Measurements from ENCODE around the gene NACC1. TPM values are rescaled to one million over a fixed set of nuclear protein-coding genes. Genes with fewer than 3 reads are reported as not detected.

NACC1 gene
- total RNA-seq, 1 donor from 2014 or later = 35.5 TPM

- peaks cover 0 to 12% of the 10 kb centered on the region in 2 donors for H3K36me3 ChIP-seq
- no peaks in the 10 kb centered on the region for H3K9me3 ChIP-seq
- DNase-seq (ENCODE audit: low spot score in 2 of 2) = no peak
- TF ChIP-seq, protein P1, sequence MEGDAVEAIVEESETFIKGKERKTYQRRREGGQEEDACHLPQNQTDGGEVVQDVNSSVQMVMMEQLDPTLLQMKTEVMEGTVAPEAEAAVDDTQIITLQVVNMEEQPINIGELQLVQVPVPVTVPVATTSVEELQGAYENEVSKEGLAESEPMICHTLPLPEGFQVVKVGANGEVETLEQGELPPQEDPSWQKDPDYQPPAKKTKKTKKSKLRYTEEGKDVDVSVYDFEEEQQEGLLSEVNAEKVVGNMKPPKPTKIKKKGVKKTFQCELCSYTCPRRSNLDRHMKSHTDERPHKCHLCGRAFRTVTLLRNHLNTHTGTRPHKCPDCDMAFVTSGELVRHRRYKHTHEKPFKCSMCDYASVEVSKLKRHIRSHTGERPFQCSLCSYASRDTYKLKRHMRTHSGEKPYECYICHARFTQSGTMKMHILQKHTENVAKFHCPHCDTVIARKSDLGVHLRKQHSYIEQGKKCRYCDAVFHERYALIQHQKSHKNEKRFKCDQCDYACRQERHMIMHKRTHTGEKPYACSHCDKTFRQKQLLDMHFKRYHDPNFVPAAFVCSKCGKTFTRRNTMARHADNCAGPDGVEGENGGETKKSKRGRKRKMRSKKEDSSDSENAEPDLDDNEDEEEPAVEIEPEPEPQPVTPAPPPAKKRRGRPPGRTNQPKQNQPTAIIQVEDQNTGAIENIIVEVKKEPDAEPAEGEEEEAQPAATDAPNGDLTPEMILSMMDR (IDR thresholded peaks at IDR 0.05) = no peak
- H3K4me1 ChIP-seq = peaks cover 5 to 15% of the 10 kb centered on the region in 2 donors
- intact Hi-C loops (cut with DNase I) = loop anchor here (2.0 to 10.0 kb wide), 6 partner anchors 362 to 920 kb away; partner anchors contain the start of genes HOOK2, JUNB, MISP3 and RFX1
- H3K4me3 ChIP-seq = peak overlapping the region; percentile 92 to 99
- H3K27me3 ChIP-seq = no peaks in the 10 kb centered on the region
- peak overlapping the region; percentile 99 for H3K27ac ChIP-seq
Observed at GRCh38 chr19:13152356-13152973, 34.4 kb downstream of the NACC1 start.

GRCh38 chr19:13152974-13153568 lies 35.0 kb downstream of the NACC1 start:
- H3K9me3 ChIP-seq = no peaks in the 10 kb centered on the region
- peaks cover 5 to 15% of the 10 kb centered on the region in 2 donors for H3K4me1 ChIP-seq
- DNase-seq (ENCODE audit: low spot score in 2 of 2) = peak; percentile 86 to 98
- H3K27me3 ChIP-seq = no peaks in the 10 kb centered on the region
- TF ChIP-seq, protein P1 (IDR thresholded peaks at IDR 0.05) = peak in 2 of 3 experiments; percentile 12 to 36
- peaks cover 0 to 12% of the 10 kb centered on the region in 2 donors for H3K36me3 ChIP-seq
- H3K4me3 ChIP-seq = peak overlapping the region; percentile 92 to 99
- intact Hi-C loops (cut with DNase I) = loop anchor here (2.0 to 10.0 kb wide), 6 partner anchors 362 to 919 kb away; partner anchors contain the start of genes HOOK2, JUNB, MISP3 and RFX1
- H3K27ac ChIP-seq = peak overlapping the region; percentile 99

GRCh38 chr19:13153569-13154240 lies 35.6 kb downstream of the NACC1 start:
- Histone ChIP-seq H3K27ac (peak overlapping the region; percentile 99), H3K9me3 (no peaks in the 10 kb centered on the region), H3K4me1 (peaks cover 3 to 12% of the 10 kb centered on the region in 2 donors), H3K4me3 (peak overlapping the region; percentile 92 to 99), H3K36me3 (peaks cover 0 to 12% of the 10 kb centered on the region in 2 donors), H3K27me3 (no peaks in the 10 kb centered on the region)
- DNase-seq (ENCODE audit: low spot score in 2 of 2) = no peak
- TF ChIP-seq, protein P1 (IDR thresholded peaks at IDR 0.05) = peak in 2 of 3 experiments; percentile 0 to 7
- intact Hi-C loops (cut with DNase I) = loop anchor here (2.0 to 10.0 kb wide), 6 partner anchors 363 to 919 kb away; partner anchors contain the start of genes HOOK2, JUNB, MISP3 and RFX1

DNA sequence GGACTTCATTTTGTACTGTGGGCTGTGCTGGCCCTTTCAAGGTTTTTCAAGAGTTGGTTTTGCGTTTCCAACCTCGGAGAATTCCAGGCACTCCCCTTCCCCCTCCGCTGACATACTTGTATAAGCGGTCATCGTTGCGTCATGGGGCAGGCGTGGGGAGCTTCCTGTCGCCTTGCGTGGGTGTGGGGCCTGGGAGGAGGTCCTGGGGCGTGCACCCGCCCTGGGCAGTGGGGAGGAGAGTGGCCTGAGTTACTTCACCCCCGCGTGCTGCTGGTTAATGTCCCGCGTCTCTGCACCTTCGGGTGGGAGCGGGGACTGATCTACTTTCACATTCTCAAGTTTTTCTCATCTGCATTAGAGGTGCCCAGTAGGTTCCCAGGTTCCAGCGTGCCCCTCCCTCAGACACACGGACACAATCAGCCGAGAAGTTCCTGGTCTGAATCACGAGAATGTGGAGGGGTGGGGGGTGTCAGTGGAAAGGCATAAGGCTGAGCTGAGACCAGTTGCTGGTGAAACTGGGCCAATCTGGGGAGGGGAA lies 36.2 kb downstream of the NACC1 start:
- Histone ChIP-seq H3K9me3 (no peaks in the 10 kb centered on the region), H3K36me3 (peaks cover 0 to 12% of the 10 kb centered on the region in 2 donors), H3K27ac (peak overlapping the region; percentile 99), H3K27me3 (no peaks in the 10 kb centered on the region), H3K4me1 (peaks cover 0 to 8% of the 10 kb centered on the region in 2 donors), H3K4me3 (peak overlapping the region; percentile 92 to 99)
- peak; percentile 91 to 97 for DNase-seq (ENCODE audit: low spot score in 2 of 2)
- intact Hi-C loops (cut with DNase I) = loop anchor here (5.0 to 10.0 kb wide), 5 partner anchors 377 to 918 kb away; partner anchors contain the start of genes HOOK2, MISP3, RFX1 and ZSWIM4
- TF ChIP-seq, protein P1 (IDR thresholded peaks at IDR 0.05) = no peak

- peak overlapping the region; percentile 92 to 99 for H3K4me3 ChIP-seq
- no peaks in the 10 kb centered on the region for H3K27me3 ChIP-seq
- intact Hi-C loops (cut with DNase I) = loop anchor here (5.0 to 10.0 kb wide), 5 partner anchors 378 to 917 kb away; partner anchors contain the start of genes HOOK2, MISP3, RFX1 and ZSWIM4
- H3K36me3 ChIP-seq = peaks cover 0 to 12% of the 10 kb centered on the region in 2 donors
- no peaks in the 10 kb centered on the region for H3K9me3 ChIP-seq
- H3K27ac ChIP-seq = peak overlapping the region; percentile 99
- H3K4me1 ChIP-seq = peaks cover 0 to 6% of the 10 kb centered on the region in 2 donors
- peak; percentile 48 to 84 for DNase-seq (ENCODE audit: low spot score in 2 of 2)
- TF ChIP-seq, protein P1 (IDR thresholded peaks at IDR 0.05) = peak in 1 of 3 experiments; percentile 12
Observed at GRCh38 chr19:13154911-13155471, 36.9 kb downstream of the NACC1 start.
